Stimulated activated naive B cell treated with anti-CD40 and anti-IgM and Interleukin-4, amounts not matched to agents 10 μg/mL and 1 μg/mL and 100 μg/mL, for 72 hours (primary cell): ENCODE measurements around the gene CNR1.

ENCODE experiments used
- ATAC-seq, 2 donors: fragments of 150-1000 bp; cut with Tn5 transposase; replicated peaks; 2 replicates each; pipeline ENCODE4 v1.10.0; 2021; ENCODE audit warnings: moderate library complexity in 1 of 2
- DNase-seq: peaks from one replicate; pipeline ENCODE4 v3.0.0; 2021
- H3K27ac Mint-ChIP-seq: one replicate; pipeline ENCODE4 v1.8.0; 2022; ENCODE audit warnings: mild to moderate bottlenecking, mixed read lengths
- H3K27me3 Mint-ChIP-seq, 2 donors: one replicate each; pipeline ENCODE4 v1.8.0; 2022; ENCODE audit warnings: mixed read lengths in 2 of 2
- H3K36me3 Mint-ChIP-seq, 2 donors: one replicate each; pipeline ENCODE4 v1.8.0; 2022; ENCODE audit warnings: mixed read lengths in 2 of 2, mild to moderate bottlenecking in 1 of 2
- H3K4me1 Mint-ChIP-seq, 2 donors: one replicate each; pipeline ENCODE4 v1.8.0; 2022; ENCODE audit warnings: mixed read lengths in 2 of 2, mild to moderate bottlenecking in 1 of 2
- H3K4me3 Mint-ChIP-seq, 2 donors: one replicate each; pipeline ENCODE4 v1.8.0; 2022; ENCODE audit warnings: mild to moderate bottlenecking in 2 of 2, mixed read lengths in 2 of 2, moderate library complexity in 1 of 2
- H3K9me3 Mint-ChIP-seq, 2 donors: one replicate each; pipeline ENCODE4 v1.8.0; 2022; ENCODE audit warnings: mixed read lengths in 2 of 2, mild to moderate bottlenecking in 1 of 2

Gene CNR1

GRCh38 chr6:88165087-88165843 lies 882 bp downstream of the CNR1 start:
- peak overlapping the region; percentile 87 to 96 for H3K4me3 Mint-ChIP-seq
- DNase-seq, result no peak
- H3K36me3 Mint-ChIP-seq, result peaks cover 6 to 9% of the 10 kb centered on the region in 2 donors
- peak overlapping the region; percentile 87 for H3K27ac Mint-ChIP-seq
- no peaks in the 10 kb centered on the region for H3K9me3 Mint-ChIP-seq
- H3K4me1 Mint-ChIP-seq, result peaks cover 23 to 24% of the 10 kb centered on the region in 2 donors
- H3K27me3 Mint-ChIP-seq, result peaks cover 17 to 51% of the 10 kb centered on the region in 2 donors
- peak; percentile 5 to 9 for ATAC-seq

- ATAC-seq, result no peak
- Mint-ChIP-seq H3K27ac (no peak overlapping the region), H3K27me3 (peaks cover 15 to 38% of the 10 kb centered on the region in 2 donors), H3K36me3 (peaks cover 5 to 6% of the 10 kb centered on the region in 2 donors), H3K4me3 (no peak overlapping the region), H3K9me3 (no peaks in the 10 kb centered on the region), H3K4me1 (peaks cover 22 to 24% of the 10 kb centered on the region in 2 donors)
- no peak for DNase-seq
Measured at GRCh38 chr6:88164061-88164460, 2.1 kb downstream of the CNR1 start.

- H3K27ac Mint-ChIP-seq, result no peak overlapping the region
- H3K27me3 Mint-ChIP-seq, result peaks cover 13 to 37% of the 10 kb centered on the region in 2 donors
- no peak for ATAC-seq
Measured at GRCh38 chr6:88163616-88164015, 2.5 kb downstream of the CNR1 start.

GRCh38 chr6:88161940-88162339 lies 4.2 kb downstream of the CNR1 start:
- H3K9me3 Mint-ChIP-seq, result no peaks in the 10 kb centered on the region
- peaks cover 2 to 3% of the 10 kb centered on the region in 2 donors for H3K36me3 Mint-ChIP-seq
- DNase-seq, result no peak
- peaks cover 5 to 26% of the 10 kb centered on the region in 2 donors for H3K27me3 Mint-ChIP-seq
- no peak overlapping the region for H3K27ac Mint-ChIP-seq
- no peak overlapping the region for H3K4me3 Mint-ChIP-seq
- ATAC-seq, result no peak
- peaks cover 10 to 18% of the 10 kb centered on the region in 2 donors for H3K4me1 Mint-ChIP-seq

More at GRCh38 chr6:88163616-88164015, 2.5 kb downstream of the CNR1 start:
- Mint-ChIP-seq H3K4me3 (peak overlapping the region in 1 of 2 donors; percentile 28), H3K36me3 (peaks cover 3 to 6% of the 10 kb centered on the region in 2 donors), H3K9me3 (no peaks in the 10 kb centered on the region), H3K4me1 (peaks cover 21 to 26% of the 10 kb centered on the region in 2 donors)
- DNase-seq, result no peak

- peaks cover 2 to 7% of the 10 kb centered on the region in 2 donors for H3K4me1 Mint-ChIP-seq
- no peak overlapping the region for H3K27ac Mint-ChIP-seq
- ATAC-seq (no peak), DNase-seq (no peak)
- H3K36me3 Mint-ChIP-seq, result peaks cover 0 to 2% of the 10 kb centered on the region in 2 donors
- no peaks in the 10 kb centered on the region for H3K9me3 Mint-ChIP-seq
- peaks cover 0 to 13% of the 10 kb centered on the region in 2 donors for H3K27me3 Mint-ChIP-seq
- no peak overlapping the region for H3K4me3 Mint-ChIP-seq
Measured at GRCh38 chr6:88157106-88157505, 9.0 kb downstream of the CNR1 start.

GRCh38 chr6:88145298-88145963 lies 20.7 kb downstream of the CNR1 start:
- Mint-ChIP-seq H3K9me3 (peaks cover 0 to 2% of the 10 kb centered on the region in 2 donors), H3K4me1 (peaks cover 36 to 42% of the 10 kb centered on the region in 2 donors), H3K36me3 (peaks cover 1 to 20% of the 10 kb centered on the region in 2 donors), H3K4me3 (peak overlapping the region in 1 of 2 donors; percentile 56), H3K27ac (peak overlapping the region; percentile 74), H3K27me3 (peaks cover 0 to 12% of the 10 kb centered on the region in 2 donors)
- ATAC-seq, result no peak
- no peak for DNase-seq

GRCh38 chr6:88144637-88145297 lies 21.4 kb downstream of the CNR1 start:
- Mint-ChIP-seq H3K4me1 (peaks cover 36 to 42% of the 10 kb centered on the region in 2 donors), H3K9me3 (peaks cover 0 to 2% of the 10 kb centered on the region in 2 donors), H3K36me3 (peaks cover 1 to 20% of the 10 kb centered on the region in 2 donors), H3K27me3 (peaks cover 0 to 7% of the 10 kb centered on the region in 2 donors), H3K27ac (peak overlapping the region; percentile 74), H3K4me3 (peak overlapping the region in 1 of 2 donors; percentile 56)
- ATAC-seq (no peak), DNase-seq (no peak)

GRCh38 chr6:88143421-88144157 lies 22.6 kb downstream of the CNR1 start:
- H3K4me1 Mint-ChIP-seq, result peaks cover 36 to 42% of the 10 kb centered on the region in 2 donors
- ATAC-seq, result no peak
- H3K27ac Mint-ChIP-seq, result no peak overlapping the region
- H3K27me3 Mint-ChIP-seq, result no peaks in the 10 kb centered on the region
- H3K36me3 Mint-ChIP-seq, result peaks cover 1 to 20% of the 10 kb centered on the region in 2 donors
- H3K9me3 Mint-ChIP-seq, result peaks cover 0 to 2% of the 10 kb centered on the region in 2 donors
- no peak for DNase-seq
- H3K4me3 Mint-ChIP-seq, result no peak overlapping the region

GRCh38 chr6:88142297-88142668 lies 23.9 kb downstream of the CNR1 start:
- DNase-seq, result no peak
- H3K4me3 Mint-ChIP-seq, result peak overlapping the region in 1 of 2 donors; percentile 19
- peak overlapping the region; percentile 90 for H3K27ac Mint-ChIP-seq
- H3K27me3 Mint-ChIP-seq, result no peaks in the 10 kb centered on the region
- peaks cover 0 to 2% of the 10 kb centered on the region in 2 donors for H3K9me3 Mint-ChIP-seq
- H3K36me3 Mint-ChIP-seq, result peaks cover 1 to 16% of the 10 kb centered on the region in 2 donors
- no peak for ATAC-seq
- H3K4me1 Mint-ChIP-seq, result peaks cover 32 to 42% of the 10 kb centered on the region in 2 donors

- ATAC-seq, result peak; percentile 94 to 96
- peaks cover 1 to 16% of the 10 kb centered on the region in 2 donors for H3K36me3 Mint-ChIP-seq
- H3K27me3 Mint-ChIP-seq, result no peaks in the 10 kb centered on the region
- H3K4me3 Mint-ChIP-seq, result peak overlapping the region; percentile 33 to 39
- DNase-seq, result peak; percentile 59
- peaks cover 35 to 46% of the 10 kb centered on the region in 2 donors for H3K4me1 Mint-ChIP-seq
- H3K9me3 Mint-ChIP-seq, result peaks cover 0 to 2% of the 10 kb centered on the region in 2 donors
- H3K27ac Mint-ChIP-seq, result peak overlapping the region; percentile 90
Measured at GRCh38 chr6:88141561-88142296, 24.4 kb downstream of the CNR1 start.

- no peak for DNase-seq
- Mint-ChIP-seq H3K9me3 (no peaks in the 10 kb centered on the region), H3K4me1 (peaks cover 35 to 46% of the 10 kb centered on the region in 2 donors), H3K4me3 (no peak overlapping the region), H3K36me3 (peaks cover 0 to 3% of the 10 kb centered on the region in 2 donors), H3K27ac (no peak overlapping the region), H3K27me3 (no peaks in the 10 kb centered on the region)
- ATAC-seq, result no peak
Measured at GRCh38 chr6:88137915-88138314, 28.2 kb downstream of the CNR1 start.

- Mint-ChIP-seq H3K4me1 (peaks cover 22 to 28% of the 10 kb centered on the region in 2 donors), H3K36me3 (no peaks in the 10 kb centered on the region), H3K9me3 (no peaks in the 10 kb centered on the region), H3K4me3 (peak overlapping the region; percentile 7 to 23), H3K27ac (peak overlapping the region; percentile 74), H3K27me3 (no peaks in the 10 kb centered on the region)
- peak; percentile 82 to 87 for ATAC-seq
- DNase-seq, result peak; percentile 33
Measured at GRCh38 chr6:88135578-88136114, 30.5 kb downstream of the CNR1 start.

GRCh38 chr6:88134575-88134974 lies 31.6 kb downstream of the CNR1 start:
- Mint-ChIP-seq H3K4me3 (peak overlapping the region in 1 of 2 donors; percentile 21), H3K27ac (no peak overlapping the region), H3K4me1 (peaks cover 22 to 28% of the 10 kb centered on the region in 2 donors), H3K9me3 (no peaks in the 10 kb centered on the region), H3K36me3 (no peaks in the 10 kb centered on the region), H3K27me3 (no peaks in the 10 kb centered on the region)
- ATAC-seq, result peak; percentile 41 to 57
- DNase-seq, result peak; percentile 47
